Activated B cell treated with CpG ODN at 0.5 μM for 24 hours (primary cell): ENCODE results near the gene CES1. TPM values are rescaled to one million over a fixed set of nuclear protein-coding genes. Genes with fewer than 3 reads are reported as not detected.
"Not testable (repeated sequence)": the region's sequence is repeated elsewhere in the genome, so short reads cannot be mapped to it uniquely, and the experiment has no call there.

Experiments used
- ATAC-seq: fragments of 200-7000 bp; cut with Tn5 transposase; one replicate; pipeline ENCODE4 v1.10.0; 2021; ENCODE audit warnings: low read depth, mild to moderate bottlenecking, moderate library complexity
- CTCF ChIA-PET: fragments of 350-600 bp; sonication (Branson Sonifier 250); formaldehyde crosslinking; loops from one replicate; lab custom pipeline; 2021; ENCODE audit warnings: antibody characterized with exemption; lab: Charles Lee
- POLR2A ChIA-PET: fragments of 350-600 bp; sonication (Branson Sonifier 250); formaldehyde crosslinking; loops from one replicate; lab custom pipeline; 2021; ENCODE audit warnings: antibody characterized with exemption; lab: Charles Lee
- DNase-seq: peaks from one replicate; pipeline ENCODE4 v3.0.0; 2022
- H3K27ac Mint-ChIP-seq: one replicate; pipeline ENCODE4 v1.8.0; 2020; ENCODE audit warnings: mixed read lengths
- H3K27me3 Mint-ChIP-seq: one replicate; pipeline ENCODE4 v1.8.0; 2021; ENCODE audit warnings: mixed read lengths
- H3K36me3 Mint-ChIP-seq: one replicate; pipeline ENCODE4 v1.8.0; 2021; ENCODE audit warnings: low read depth, mixed read lengths
- H3K4me1 Mint-ChIP-seq: one replicate; pipeline ENCODE4 v1.8.0; 2021; ENCODE audit warnings: mixed read lengths
- H3K4me3 Mint-ChIP-seq: one replicate; pipeline ENCODE4 v1.8.0; 2020; ENCODE audit warnings: mild to moderate bottlenecking, mixed read lengths
- H3K9me3 Mint-ChIP-seq: one replicate; pipeline ENCODE4 v1.8.0; 2020; ENCODE audit warnings: mixed read lengths
- intact Hi-C: fragments of 100-400 bp; cut with micrococcal nuclease; formaldehyde crosslinking; loops from one replicate; pipeline ENCODE4 v1.15.1; 2024
- total RNA-seq: library from RNA; stranded (reverse); gene quantifications from 2 replicates; pipeline ENCODE4 v1.2.3, GENCODE V29; 2022
- TF ChIP-seq, protein P1 (sequence below): fragments of 200-600 bp; IDR thresholded peaks from one replicate; pipeline ENCODE4 v1.8.0; 2022; ENCODE audit warnings: antibody characterized with exemption, mild to moderate bottlenecking

CES1 gene
- total RNA-seq, 1 donor from 2014 or later = not detected

DNA sequence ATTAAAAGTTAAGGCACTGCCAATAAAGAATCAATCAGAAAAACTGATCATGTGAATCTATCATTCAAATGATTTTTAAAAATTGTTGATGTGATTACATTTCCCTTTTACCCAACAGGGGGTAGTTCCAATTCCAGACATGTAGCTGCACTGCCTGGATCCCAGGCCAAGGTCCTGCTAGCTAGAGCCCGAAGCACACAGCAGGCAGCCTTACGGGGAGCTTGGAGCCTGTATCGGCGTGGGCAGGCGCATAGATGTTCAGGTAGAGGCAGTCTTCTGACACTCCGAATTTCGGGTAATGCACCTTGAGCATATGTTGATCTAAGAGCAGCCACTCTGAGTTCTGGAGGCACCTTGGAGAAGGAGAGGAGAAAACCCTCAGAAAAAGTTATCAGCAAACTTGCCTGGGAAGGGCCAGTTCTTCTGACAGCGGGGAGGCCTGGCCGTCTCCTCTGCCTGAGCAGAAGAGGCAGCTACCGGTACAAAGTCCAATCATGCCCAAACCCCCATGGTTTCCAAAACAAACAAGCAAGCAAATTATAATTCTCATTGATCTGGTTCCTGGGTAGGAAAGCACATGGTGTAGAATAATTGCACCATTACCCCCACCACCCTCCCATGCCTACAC, 38.6 kb upstream of the CES1 start:
- intact Hi-C loops = no loop called here
- CTCF ChIA-PET = no interaction called here
- no peak overlapping the region for H3K4me3 Mint-ChIP-seq
- peaks cover 9% of the 10 kb centered on the region for H3K27me3 Mint-ChIP-seq
- POLR2A ChIA-PET = no interaction called here
- H3K36me3 Mint-ChIP-seq = no peaks in the 10 kb centered on the region
- no peaks in the 10 kb centered on the region for H3K4me1 Mint-ChIP-seq
- ATAC-seq (no peak), DNase-seq (no peak)
- no peaks in the 10 kb centered on the region for H3K9me3 Mint-ChIP-seq
- TF ChIP-seq, protein P1, sequence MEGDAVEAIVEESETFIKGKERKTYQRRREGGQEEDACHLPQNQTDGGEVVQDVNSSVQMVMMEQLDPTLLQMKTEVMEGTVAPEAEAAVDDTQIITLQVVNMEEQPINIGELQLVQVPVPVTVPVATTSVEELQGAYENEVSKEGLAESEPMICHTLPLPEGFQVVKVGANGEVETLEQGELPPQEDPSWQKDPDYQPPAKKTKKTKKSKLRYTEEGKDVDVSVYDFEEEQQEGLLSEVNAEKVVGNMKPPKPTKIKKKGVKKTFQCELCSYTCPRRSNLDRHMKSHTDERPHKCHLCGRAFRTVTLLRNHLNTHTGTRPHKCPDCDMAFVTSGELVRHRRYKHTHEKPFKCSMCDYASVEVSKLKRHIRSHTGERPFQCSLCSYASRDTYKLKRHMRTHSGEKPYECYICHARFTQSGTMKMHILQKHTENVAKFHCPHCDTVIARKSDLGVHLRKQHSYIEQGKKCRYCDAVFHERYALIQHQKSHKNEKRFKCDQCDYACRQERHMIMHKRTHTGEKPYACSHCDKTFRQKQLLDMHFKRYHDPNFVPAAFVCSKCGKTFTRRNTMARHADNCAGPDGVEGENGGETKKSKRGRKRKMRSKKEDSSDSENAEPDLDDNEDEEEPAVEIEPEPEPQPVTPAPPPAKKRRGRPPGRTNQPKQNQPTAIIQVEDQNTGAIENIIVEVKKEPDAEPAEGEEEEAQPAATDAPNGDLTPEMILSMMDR = no peak
- H3K27ac Mint-ChIP-seq = no peak overlapping the region

GRCh38 chr16:55868980-55869379, 36.1 kb upstream of the CES1 start:
- no peaks in the 10 kb centered on the region for H3K4me1 Mint-ChIP-seq
- TF ChIP-seq, protein P1 = no peak
- H3K27ac Mint-ChIP-seq = no peak overlapping the region
- H3K27me3 Mint-ChIP-seq = peaks cover 5% of the 10 kb centered on the region
- ChIA-PET POLR2A (no interaction called here), CTCF (no interaction called here)
- no peak for ATAC-seq
- H3K9me3 Mint-ChIP-seq = no peaks in the 10 kb centered on the region
- H3K4me3 Mint-ChIP-seq = no peak overlapping the region
- no peak for DNase-seq
- intact Hi-C loops = no loop called here
- H3K36me3 Mint-ChIP-seq = no peaks in the 10 kb centered on the region

- intact Hi-C loops = no loop called here
- Mint-ChIP-seq H3K4me1 (no peaks in the 10 kb centered on the region), H3K36me3 (no peaks in the 10 kb centered on the region), H3K9me3 (no peaks in the 10 kb centered on the region), H3K4me3 (no peak overlapping the region), H3K27ac (no peak overlapping the region), H3K27me3 (peaks cover 5% of the 10 kb centered on the region)
- DNase-seq = no peak
- no peak for ATAC-seq
- TF ChIP-seq, protein P1 = no peak
- CTCF ChIA-PET = no interaction called here
- POLR2A ChIA-PET = no interaction called here
Observed at GRCh38 chr16:55868137-55868536, 35.2 kb upstream of the CES1 start.

- ATAC-seq (no peak), DNase-seq (no peak)
- POLR2A ChIA-PET = no interaction called here
- intact Hi-C loops = no loop called here
- TF ChIP-seq, protein P1 = no peak
- Mint-ChIP-seq H3K36me3 (no peaks in the 10 kb centered on the region), H3K27me3 (peaks cover 1% of the 10 kb centered on the region), H3K4me3 (no peak overlapping the region), H3K4me1 (no peaks in the 10 kb centered on the region), H3K9me3 (no peaks in the 10 kb centered on the region), H3K27ac (no peak overlapping the region)
- CTCF ChIA-PET = no interaction called here
Observed at GRCh38 chr16:55861288-55861687, 28.4 kb upstream of the CES1 start.

DNA sequence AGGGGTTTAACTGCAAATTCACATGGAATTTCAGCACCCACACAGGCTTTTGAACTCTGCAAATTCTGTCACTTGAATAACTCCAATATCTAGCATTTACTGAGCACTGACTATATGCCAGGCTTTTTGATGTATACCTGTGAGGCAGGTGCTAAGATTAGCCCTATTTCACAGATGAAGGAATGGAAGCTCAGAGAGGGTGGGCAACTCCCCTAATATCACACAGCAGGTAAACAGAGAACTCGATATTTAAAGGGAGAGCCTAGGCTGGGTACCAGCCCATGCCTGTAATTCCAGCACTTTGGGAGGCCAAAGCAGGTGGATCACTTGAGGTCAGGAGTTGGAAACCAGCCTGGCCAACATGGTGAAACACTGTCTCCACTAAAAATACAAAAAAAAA, 24.8 kb upstream of the CES1 start:
- H3K36me3 Mint-ChIP-seq, ATAC-seq, H3K4me1 Mint-ChIP-seq, H3K27me3 Mint-ChIP-seq, DNase-seq, H3K4me3 Mint-ChIP-seq, intact Hi-C loops, POLR2A ChIA-PET, H3K27ac Mint-ChIP-seq, H3K9me3 Mint-ChIP-seq, CTCF ChIA-PET: not testable (repeated sequence)

- Mint-ChIP-seq H3K27me3 (peaks cover 4% of the 10 kb centered on the region), H3K4me1 (no peaks in the 10 kb centered on the region), H3K27ac (no peak overlapping the region), H3K4me3 (no peak overlapping the region), H3K36me3 (no peaks in the 10 kb centered on the region), H3K9me3 (no peaks in the 10 kb centered on the region)
- ATAC-seq = no peak
- TF ChIP-seq, protein P1 = no peak
- ChIA-PET CTCF (no interaction called here), POLR2A (no interaction called here)
- DNase-seq = no peak
- intact Hi-C loops = no loop called here
Observed at GRCh38 chr16:55856950-55857349, 24.1 kb upstream of the CES1 start.
